Measurements from ENCODE around the gene LMTK2. TPM values are rescaled to one million over a fixed set of nuclear protein-coding genes. Genes with fewer than 3 reads are reported as not detected.

Gene LMTK2
- total RNA-seq, result 6.3 and 8.6 TPM in 2 replicates

DNA sequence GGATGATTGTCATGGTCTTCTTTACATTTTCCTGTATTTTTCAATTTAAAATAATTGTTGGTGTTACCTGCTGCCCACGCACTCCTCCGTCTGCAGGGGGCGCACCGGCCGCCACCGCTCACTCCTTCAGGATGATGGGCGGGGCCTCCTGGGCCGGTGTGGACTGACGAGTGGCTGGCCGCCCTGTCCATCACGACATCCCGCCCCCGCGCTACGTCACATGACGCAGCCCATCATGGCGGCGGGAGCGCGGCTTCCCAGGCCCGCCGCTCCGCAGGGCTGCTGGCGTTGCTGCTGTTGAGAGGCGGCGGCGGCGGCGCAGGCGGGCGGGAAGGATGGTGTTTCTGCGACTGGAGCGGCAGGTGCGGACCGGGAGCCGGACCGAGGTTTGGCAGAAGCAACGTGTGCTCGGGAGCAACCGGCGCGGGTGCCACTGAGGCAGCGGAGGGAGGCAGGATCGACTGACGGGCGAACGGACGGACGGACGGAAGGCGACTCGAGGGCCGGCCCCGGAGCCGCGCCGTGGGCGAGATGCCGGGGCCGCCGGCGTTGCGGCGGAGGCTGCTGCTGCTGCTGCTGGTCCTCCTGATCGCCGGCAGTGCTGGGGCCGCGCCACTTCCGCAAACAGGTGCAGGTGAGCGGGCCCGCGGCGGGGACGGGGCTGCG, at the start of gene LMTK2:
LMTK2 (plus strand) TSS at position 216 of the 666 bp plus-strand sequence; CDS start at position 532, 316 bp downstream.
- DNase-seq (ENCODE audit: low read depth in 2 of 2), result peak; percentile 72 to 93

GRCh38 chr7:98057157-98057556, 49.5 kb upstream of the LMTK2 start:
- DNase-seq (ENCODE audit: low read depth in 2 of 2), result no peak

- DNase-seq (ENCODE audit: low read depth in 2 of 2), result no peak
Observed at GRCh38 chr7:98058186-98058585, 48.5 kb upstream of the LMTK2 start.

- DNase-seq (ENCODE audit: low read depth in 2 of 2), result no peak
Observed at GRCh38 chr7:98064233-98064632, 42.4 kb upstream of the LMTK2 start.

DNA sequence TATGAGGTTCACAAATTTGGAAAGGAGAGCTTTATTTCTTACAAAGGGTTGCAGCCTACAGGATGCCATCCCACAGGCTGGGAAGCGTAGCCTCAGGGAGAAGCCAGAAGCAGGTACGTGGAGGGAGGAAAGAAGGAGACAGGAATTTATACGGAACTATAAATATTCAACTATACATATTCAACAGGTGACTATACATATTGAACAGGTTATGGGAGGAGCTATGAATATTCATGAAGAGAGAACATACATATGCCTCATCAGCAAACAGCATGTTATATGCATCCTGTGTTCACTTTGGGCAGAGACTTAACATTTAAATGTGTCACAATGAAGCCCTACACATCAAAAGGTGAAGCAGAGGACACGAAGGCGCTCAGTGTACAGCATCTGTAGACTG, 40.5 kb upstream of the LMTK2 start:
- no peak for DNase-seq (ENCODE audit: low read depth in 2 of 2)

DNA sequence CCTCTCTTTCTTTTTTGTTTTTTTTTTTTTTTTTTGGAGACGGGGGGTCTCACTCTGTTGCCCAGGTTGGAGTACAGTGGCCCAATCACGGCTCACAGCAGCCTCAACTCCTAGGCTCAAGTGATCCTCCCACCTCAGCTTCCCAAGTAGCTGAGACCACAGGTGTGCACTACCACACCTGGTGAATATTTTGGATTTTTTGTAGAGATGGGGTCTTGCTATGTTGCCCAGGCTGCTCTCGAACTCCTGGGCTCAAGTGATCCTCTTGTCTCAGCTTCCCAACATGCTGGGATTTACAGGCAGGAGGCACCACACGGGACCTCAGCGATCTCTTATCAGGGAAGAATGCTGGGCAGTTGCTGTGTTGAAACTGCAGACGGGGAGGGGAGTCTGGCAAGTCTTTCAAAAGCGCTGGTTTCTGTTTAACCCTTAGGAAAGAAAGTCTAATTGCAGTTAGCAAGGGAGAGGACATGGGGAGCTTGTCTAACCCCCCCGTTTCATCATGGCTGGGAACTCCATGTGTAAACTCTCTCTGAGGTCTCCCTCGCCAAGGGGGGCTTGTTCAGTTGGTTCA, 39.6 kb upstream of the LMTK2 start:
- DNase-seq (ENCODE audit: low read depth in 2 of 2), result no peak

- DNase-seq (ENCODE audit: low read depth in 2 of 2), result no peak
Observed at GRCh38 chr7:98073047-98073446, 33.6 kb upstream of the LMTK2 start.

GRCh38 chr7:98075801-98076200, 30.9 kb upstream of the LMTK2 start:
- DNase-seq (ENCODE audit: low read depth in 2 of 2), result no peak

- DNase-seq (ENCODE audit: low read depth in 2 of 2), result no peak
Observed at GRCh38 chr7:98077762-98078161, 28.9 kb upstream of the LMTK2 start.

- DNase-seq (ENCODE audit: low read depth in 2 of 2), result no peak
Observed at GRCh38 chr7:98078197-98078870, 28.3 kb upstream of the LMTK2 start.

DNA sequence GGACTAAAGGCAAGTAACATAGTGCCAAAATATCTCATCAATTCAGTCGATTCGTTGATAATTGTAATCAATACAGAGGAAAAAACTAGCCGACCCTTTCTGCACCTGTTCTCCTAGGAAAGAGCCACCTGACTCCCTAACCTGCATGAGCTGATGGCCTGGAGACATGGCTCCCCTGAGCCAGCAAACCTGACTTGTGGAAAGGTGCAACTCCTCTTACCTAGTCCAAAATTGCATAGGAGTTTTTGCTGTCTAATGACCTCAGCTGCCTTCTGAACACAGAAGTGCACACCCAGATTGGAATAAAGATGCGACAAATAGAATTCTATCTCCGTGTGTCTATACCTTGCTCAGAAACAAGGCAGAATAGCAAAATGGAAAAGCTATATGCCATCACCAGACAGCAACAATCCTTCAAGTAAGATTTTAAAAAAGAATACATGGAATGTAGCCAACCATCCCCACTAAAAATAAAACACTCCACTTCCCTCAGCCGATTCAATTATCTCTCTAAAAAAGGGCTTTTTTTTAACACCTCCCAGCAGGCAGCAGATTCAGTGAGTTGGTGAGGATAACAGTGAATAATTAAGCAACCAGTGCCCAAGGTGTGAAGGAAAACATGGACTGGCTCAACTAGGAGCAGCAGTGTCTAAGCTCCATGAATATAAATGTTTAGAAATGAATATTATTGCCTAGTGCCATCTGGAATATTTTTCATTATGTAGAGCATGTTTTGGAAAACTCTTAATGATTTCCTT, 26.6 kb upstream of the LMTK2 start:
- no peak for DNase-seq (ENCODE audit: low read depth in 2 of 2)

DNA sequence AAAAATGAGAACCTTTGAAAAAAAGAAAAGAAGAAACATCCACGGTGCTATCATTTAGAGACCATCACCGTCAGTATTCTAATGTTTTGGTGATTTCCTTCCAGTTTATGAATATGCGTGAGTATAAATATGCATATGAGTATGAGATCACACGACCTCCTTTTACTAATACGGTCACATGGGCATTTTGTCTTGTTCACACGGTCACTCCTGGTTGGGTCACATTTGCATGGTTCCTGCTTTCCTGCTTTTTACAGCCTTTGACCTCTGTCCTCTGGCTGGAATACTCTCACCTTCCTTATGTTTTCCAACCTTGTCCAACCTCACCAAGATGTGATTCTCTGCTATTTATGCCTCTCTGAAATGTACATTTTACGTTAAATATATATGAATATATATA, 25.3 kb upstream of the LMTK2 start:
- DNase-seq (ENCODE audit: low read depth in 2 of 2), result no peak

DNA sequence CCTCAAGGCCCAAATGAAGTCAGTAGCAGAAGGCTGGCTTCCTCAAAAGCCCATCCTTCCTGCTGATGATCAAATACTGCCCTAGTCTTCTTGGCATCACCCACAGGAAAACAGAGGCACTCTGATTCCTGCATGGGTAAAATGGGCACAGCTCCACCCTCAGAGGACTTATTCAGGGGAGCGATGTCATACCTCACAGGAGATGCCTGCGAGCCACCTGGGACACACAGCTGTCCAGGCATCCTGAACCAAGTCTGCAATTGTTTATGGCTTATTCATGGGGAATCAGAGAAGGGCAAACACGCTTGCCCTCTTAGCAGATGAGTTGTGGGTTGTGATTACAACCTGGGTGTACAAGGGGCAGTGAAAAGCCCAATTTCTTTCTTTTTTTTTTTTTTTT, 22.0 kb upstream of the LMTK2 start:
- no peak for DNase-seq (ENCODE audit: low read depth in 2 of 2)

- no peak for DNase-seq (ENCODE audit: low read depth in 2 of 2)
Observed at GRCh38 chr7:98085674-98086073, 21.0 kb upstream of the LMTK2 start.

GRCh38 chr7:98086281-98086718, 20.4 kb upstream of the LMTK2 start:
- no peak for DNase-seq (ENCODE audit: low read depth in 2 of 2)

DNA sequence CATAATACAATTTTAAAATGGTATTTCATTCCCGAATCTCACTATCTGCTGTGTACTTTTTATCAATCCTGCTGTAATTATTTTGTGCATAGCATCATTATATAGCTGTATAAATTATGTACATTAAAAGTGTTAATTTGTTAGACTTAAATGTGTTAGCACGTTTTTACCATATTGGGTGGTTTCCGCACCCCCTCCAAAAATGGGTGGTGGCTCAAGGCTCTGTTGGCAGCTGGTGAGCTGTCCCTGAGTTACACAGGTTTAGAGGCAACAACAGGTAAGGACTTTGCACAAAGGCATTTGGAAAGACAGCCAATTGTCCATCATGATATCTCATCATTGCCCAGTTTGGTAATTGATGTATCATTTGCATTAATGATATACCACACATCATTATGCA, 18.6 kb upstream of the LMTK2 start:
- no peak for DNase-seq (ENCODE audit: low read depth in 2 of 2)

- DNase-seq (ENCODE audit: low read depth in 2 of 2), result no peak
Observed at GRCh38 chr7:98090116-98090515, 16.5 kb upstream of the LMTK2 start.

GRCh38 chr7:98091061-98091460, 15.6 kb upstream of the LMTK2 start:
- DNase-seq (ENCODE audit: low read depth in 2 of 2), result no peak

GRCh38 chr7:98091523-98091922, 15.1 kb upstream of the LMTK2 start:
- DNase-seq (ENCODE audit: low read depth in 2 of 2), result no peak

- no peak for DNase-seq (ENCODE audit: low read depth in 2 of 2)
Observed at GRCh38 chr7:98097042-98097645, 9.5 kb upstream of the LMTK2 start.

DNA sequence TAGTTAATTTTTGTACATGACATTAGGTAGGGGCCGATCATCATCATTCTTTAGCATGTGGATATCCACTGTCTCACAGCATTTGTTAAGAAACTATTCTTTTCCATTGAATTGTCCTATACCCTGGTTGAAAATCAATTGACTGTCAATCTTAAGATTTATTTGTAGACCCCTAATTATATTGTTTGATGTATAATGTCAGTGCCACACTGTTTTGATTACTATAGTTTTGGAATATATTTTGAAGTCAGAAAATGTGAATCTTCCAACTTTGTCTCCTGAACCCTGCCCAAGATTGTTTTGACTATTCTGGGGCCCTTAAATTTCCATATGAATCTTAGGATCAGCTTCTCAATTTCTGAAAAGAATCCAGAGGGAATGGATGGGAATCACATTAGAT, 6.6 kb upstream of the LMTK2 start:
- no peak for DNase-seq (ENCODE audit: low read depth in 2 of 2)

DNA sequence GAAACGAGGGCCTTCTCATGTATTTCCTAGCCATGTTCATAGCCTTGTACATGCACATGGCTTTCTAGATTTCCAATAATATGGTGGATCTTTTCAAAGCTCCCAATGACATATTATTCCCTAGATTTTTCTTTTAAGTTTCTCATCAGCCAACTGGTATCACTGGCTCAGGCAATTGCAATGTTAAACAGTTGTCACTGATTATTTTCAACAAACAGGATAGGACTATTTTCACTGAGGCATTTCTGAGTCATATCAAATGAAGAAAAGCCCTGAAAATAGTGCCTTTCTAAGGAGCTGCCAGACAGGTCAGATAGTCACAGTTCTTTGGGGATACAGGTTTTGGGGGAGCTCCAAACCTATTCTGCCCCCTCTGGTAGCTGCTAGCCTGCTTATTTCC, 4.5 kb upstream of the LMTK2 start:
- no peak for DNase-seq (ENCODE audit: low read depth in 2 of 2)

Data from dermis microvascular lymphatic vessel endothelial cell (primary cell).